ENCODE results near the gene SYF2.
"Not testable (repeated sequence)": the region's sequence is repeated elsewhere in the genome, so short reads cannot be mapped to it uniquely, and the experiment has no call there.

The SYF2 gene

DNA sequence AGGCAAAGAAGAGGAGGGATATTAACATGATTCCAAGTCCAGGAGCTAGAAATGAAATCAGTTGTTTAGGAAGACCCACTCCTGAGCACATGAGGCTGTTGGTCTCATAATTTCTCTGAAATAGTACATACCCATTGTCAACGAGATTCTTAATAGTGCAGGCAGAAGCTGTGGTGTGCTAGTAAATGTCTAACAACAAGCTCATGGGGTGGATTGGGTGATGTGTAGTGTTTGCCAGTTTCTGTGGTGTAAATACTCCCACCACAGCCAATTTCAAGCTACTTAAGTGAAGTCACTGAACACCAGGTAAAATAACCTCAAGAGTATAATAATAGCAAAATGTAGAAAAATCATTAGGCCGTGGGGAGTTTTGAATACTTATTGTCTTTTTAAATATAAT is 42.0 kb downstream of the SYF2 start:
- no peak overlapping the region for H3K4me3 ChIP-seq (ENCODE audit: low read length)
- DNase-seq (ENCODE audit: low read depth, low spot score): no peak

DNA sequence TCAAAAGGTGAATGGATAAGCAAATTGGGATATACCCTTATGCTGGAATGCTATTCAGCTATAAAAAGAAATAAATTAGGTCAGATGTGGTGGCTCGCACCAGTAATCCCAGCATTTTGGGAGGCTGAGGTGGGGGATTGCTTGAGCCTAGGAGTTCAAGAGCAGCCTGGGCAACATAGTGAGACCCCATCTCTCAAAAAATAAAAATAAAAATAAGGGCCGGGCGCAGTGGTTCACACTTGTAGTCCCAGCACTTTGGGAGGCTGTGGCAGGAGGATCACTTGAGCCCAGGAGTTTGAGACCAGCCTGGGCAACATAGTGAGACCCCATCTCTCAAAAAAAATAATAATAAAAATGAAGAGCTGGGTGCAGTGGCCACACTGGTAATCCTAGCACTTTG is 44.4 kb downstream of the SYF2 start:
- not testable (repeated sequence) for DNase-seq (ENCODE audit: low read depth, low spot score); H3K4me3 ChIP-seq (ENCODE audit: low read length)

DNA sequence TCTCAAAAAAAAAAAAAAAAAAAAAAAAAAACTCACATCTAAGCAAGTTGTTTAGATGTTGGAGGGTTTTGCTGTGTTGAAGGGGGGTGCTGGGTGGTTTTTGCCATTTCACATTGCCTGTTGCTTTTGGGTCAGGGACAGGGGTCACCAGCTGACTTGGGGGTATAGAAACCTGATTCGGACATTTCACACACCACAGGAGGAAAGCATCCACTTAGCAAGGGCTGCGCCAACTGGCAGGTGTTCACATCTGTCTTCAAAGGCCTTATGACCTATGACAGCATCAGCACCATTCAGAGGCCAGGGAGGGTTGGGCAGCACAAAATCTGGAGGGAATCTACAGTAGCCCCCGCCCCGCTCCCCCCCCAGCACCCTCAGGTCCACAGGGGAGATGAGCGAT is 45.2 kb downstream of the SYF2 start:
- DNase-seq (ENCODE audit: low read depth, low spot score): no peak
- H3K4me3 ChIP-seq (ENCODE audit: low read length): no peak overlapping the region

DNA sequence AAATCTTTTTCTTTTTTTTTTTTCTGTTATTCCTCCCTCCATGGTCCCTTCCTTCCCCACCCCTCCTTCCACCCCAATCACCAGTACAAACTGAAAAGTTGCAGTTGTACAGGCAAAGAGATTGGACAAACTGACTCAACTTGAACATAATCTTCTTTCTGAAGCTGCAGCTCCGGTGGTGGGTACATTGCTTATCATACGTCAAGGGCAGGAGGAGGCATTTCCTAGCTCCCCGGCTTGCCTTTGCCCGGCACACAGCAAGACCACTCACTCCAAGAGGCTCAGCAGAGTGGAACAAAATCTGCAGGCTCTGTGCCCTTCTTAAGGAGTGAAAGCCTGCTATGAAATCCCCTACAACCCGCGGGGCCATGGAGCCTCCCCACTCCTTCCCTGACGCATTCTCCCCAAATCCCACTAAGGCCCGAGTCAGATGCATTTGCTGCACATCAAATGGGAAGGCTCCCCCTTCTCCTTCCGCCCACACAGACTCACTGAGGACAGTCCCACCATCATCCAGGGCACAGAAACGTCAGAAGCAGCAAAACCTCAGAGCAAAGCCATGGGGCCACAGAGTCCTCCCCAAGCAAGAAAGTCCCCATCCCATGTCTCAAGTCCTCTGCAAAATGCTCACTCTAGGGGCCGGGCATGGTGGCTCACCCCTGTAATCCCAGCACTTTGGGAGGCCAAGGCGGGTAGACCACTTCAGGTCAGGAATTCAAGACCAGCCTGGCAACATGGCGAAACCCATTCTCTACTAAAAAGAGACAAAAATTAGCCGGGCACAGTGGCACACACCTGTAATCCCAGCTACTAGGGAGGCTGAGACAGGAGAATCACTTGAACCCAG is 45.9 kb downstream of the SYF2 start:
- DNase-seq (ENCODE audit: low read depth, low spot score): no peak
- H3K4me3 ChIP-seq (ENCODE audit: low read length): no peak overlapping the region

DNA sequence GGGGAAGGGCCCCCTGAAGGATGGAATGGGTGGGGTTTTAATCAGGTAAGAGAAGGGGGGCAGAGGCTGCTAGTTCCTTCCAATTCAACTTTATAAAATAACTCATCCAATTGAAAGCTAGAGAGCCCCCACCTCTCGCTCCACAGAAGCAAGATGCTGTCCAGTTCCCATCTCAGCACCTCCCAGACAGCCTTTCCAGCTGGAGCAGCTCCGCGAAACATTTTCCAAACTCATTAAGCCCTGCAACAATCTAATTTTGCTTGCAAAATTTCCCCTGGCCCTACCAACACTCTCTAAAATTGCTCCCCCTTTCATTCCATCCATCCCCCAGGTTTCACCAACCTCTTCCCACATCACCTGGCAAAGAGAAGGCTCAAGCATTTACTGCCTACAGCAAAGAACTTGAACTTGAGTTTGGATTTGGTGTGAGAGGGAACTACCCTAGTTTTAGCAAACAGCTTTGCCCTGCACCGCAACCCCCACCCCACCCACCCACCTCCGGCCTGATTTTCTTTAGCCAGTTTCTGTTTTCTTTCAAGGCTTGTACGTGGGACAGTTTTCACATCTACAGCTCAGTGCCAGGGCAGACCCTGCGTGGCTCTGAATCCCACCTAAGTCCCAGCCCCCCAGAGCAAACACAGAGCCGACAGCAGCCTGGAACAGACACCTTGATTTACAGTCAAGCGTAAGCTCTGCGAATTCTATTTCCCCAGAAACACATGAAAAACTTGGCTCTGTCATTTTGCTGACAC is 46.7 kb downstream of the SYF2 start:
- no peak for DNase-seq (ENCODE audit: low read depth, low spot score)

DNA sequence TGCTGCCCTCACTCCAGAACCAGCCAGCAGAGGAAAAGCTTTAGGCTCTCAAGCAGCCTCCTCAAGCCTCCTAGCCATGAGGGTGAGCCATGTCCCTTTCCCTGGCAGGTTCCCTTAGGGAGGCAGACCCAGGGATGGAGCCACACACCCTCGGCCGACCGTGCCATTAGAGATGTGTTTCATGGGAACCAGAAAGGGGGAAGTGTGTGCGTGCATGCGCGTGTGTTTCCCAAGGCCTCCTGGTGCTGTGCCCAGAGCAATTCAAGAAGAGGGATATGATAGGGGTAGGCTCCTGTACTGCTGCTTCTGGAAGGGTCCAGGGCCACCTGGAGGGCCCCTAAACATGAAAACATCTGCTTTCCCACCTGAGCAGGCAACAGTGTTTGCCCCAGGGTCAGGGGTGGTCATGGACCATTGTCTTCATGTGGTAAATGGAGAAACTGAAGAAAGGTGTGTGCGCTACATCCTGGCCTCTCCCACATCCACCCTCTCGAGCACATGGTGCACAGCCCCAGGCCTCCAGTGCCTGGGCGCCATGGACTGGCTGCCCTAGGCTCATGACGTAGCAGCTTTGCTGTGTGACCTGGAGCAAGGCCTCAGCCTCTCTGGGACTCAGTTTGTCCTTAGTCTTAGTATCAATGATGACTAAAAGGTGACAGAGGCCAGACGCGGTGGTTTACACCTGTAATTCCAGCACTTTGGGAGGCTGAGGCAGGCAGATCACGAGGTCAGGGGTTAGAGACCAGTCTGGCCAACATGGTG is 48.1 kb downstream of the SYF2 start:
- DNase-seq (ENCODE audit: low read depth, low spot score): no peak
- H3K4me3 ChIP-seq (ENCODE audit: low read length): no peak overlapping the region

More for the DNA sequence above, 46.7 kb downstream of the SYF2 start:
- no peak overlapping the region for H3K4me3 ChIP-seq (ENCODE audit: low read length)

DNA sequence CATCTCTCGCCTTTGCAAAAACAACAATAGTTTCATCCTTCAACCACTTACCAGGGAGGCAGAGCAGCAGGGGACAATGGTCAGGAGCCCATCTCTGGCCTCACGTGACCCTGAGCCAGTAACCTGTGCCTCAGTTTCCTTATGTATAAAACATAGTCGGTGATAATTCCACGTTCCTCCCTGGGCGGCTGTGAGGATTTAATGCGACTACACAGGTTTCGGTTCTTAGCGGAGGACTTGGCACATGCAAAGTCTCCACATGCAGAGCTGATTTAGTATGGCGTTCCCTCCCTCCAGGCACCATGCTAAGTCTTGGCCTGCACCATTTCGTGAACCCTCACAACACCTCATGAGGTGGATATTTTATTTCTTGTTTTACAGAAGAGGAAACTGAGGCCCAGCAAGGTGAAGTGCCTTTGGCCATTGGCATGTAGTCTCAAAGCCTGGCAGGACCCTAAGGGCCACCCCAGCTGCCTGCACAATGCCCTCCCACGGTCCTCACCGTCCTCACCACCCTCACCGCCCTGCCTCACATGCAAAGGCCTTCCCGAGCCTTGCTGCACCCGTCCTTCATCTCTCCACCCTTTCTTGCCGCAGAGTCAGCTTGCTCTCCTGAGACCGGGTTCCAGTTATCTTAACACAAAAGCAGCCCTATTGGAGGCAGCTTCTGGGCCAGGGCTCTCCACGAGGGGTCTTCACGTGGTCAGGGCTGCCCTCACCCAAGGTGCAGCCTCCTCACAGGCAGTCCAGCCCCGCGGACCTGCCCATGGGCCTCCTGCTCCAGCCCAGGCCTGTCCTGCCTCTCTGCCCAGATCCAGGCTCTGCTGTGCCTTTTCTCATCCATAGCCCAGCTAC is 48.9 kb downstream of the SYF2 start:
- no peak for DNase-seq (ENCODE audit: low read depth, low spot score)
- H3K4me3 ChIP-seq (ENCODE audit: low read length): no peak overlapping the region

DNA sequence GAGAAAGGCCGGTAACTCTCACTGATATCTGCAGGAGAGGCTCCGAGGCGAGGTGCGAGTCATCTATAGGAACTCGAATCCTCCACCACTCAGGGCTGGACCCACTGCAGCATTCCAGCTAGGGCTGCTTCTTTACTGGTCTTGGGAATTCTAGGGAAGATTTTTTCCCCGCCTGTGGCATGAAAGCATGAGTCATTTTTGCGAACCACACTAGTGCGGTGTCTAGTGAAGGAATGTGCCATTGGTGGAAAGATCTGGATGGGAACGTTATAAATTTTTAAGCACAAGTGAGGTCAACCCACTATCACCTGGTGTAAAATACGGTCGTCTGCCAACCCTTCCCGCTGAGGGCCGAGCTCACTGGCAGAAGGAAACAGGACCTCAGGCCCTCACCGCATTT is 49.7 kb downstream of the SYF2 start:
- DNase-seq (ENCODE audit: low read depth, low spot score): no peak
- no peak overlapping the region for H3K4me3 ChIP-seq (ENCODE audit: low read length)

DNA sequence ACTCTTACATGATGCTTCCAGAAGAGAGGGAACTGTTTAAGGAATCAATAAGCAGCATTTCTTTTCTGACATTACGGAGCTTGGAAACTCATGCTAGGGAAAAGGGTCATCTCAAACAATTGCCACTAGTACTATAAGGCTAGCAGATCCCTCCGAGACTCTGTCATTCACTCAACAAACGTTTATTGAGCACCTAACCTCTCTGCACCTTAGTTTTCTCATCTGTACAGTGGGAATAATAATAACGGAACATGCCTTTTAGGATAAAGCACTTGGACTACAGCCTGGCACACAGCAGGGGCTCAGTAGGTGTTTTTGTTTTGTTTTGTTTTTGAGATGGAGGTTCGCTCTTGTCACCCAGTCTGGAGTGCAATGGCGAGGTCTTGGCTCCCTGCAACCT is 51.3 kb downstream of the SYF2 start:
- no peak overlapping the region for H3K4me3 ChIP-seq (ENCODE audit: low read length)
- DNase-seq (ENCODE audit: low read depth, low spot score): no peak

DNA sequence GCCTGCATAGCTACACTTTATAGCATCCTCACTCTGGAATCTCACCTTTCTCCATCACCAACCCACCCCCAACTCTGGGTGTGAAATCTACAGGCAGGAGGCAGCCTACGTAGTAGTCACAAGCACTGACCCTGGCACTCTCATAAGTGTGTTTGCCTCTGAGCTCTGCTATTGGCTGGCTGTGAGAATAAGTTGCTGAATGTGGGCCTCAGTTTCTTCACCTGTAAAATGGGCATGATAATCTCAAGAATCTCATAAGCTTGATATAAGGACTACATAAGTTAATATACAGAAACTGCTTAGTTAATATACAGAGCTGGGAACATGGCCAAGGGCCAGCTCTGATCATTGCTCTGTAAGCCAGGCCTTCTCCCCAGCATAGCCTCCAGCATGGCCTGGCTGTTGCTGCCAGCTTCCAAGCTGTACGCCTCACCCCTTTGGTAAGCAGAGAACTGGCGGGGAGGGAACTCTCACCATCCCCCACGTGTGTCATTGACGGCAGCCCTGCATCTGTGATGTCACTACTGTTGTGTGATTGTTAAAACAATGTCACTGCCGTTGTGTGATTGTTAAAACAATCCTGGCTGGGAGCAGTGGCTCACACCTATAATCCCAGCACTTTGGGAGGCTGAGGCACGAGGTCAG is 53.3 kb downstream of the SYF2 start:
- no peak for DNase-seq (ENCODE audit: low read depth, low spot score)

DNA sequence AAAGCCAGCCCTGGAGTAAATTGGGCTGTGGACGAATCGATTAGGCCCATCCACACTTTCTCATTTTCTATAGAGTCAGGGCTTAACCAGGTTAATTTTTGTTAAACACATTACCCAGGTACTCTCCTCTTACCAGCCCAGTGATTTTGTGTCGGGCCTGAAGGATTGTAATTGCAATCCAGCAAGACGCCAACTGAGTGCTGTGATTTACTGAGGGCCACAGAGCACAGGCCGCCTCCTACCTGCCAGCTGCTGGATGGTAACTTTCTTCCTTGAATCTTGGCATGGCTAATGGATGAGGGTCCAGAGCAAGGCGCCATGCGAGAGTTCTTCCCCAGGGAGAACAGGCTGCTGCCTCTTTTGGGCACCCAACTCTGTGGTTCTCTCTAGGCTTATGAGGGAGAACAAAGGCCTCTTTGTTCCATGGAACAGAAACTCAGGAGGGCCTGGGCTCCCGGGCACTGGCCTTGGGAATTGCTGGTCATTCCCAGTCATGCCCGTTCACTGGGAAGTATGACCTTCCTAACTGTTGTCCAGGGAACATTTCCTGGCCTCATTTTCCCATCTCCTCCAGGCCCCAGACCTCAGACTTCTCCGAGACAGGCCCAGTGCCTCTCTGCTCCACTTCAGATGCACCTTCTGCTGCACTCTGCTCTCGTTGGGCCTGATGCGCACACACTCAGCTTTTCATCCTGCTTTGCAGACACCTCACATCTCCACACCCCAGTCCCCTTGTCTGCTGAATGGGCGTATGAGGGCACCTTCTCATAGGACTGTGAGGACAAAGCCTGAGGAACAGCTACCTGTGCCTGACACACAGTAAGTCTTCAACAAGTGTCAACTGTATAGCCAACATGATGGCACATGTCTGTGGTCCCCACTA is 57.3 kb downstream of the SYF2 start:
- H3K4me3 ChIP-seq (ENCODE audit: low read length): no peak overlapping the region
- DNase-seq (ENCODE audit: low read depth, low spot score): no peak

More for the DNA sequence above, 53.3 kb downstream of the SYF2 start:
- H3K4me3 ChIP-seq (ENCODE audit: low read length): no peak overlapping the region

DNA sequence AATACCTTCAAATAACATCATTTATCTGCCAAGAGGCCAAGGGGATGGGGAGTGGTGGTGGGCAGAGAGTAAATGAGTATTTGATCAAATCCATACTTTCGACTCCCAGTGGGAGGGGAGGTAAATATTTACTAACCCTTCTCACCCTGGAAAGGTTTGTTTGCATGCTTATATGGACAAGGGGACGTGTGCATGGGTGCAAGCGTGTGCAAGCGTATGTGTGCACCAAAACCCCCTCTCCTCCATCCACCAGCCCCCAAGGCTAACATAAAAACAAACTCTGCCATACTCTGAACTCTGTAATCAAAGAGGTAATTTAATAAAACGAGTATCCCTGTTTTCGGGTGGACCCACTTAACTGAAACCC is 58.0 kb downstream of the SYF2 start:
- no peak overlapping the region for H3K4me3 ChIP-seq (ENCODE audit: low read length)
- DNase-seq (ENCODE audit: low read depth, low spot score): no peak

DNA sequence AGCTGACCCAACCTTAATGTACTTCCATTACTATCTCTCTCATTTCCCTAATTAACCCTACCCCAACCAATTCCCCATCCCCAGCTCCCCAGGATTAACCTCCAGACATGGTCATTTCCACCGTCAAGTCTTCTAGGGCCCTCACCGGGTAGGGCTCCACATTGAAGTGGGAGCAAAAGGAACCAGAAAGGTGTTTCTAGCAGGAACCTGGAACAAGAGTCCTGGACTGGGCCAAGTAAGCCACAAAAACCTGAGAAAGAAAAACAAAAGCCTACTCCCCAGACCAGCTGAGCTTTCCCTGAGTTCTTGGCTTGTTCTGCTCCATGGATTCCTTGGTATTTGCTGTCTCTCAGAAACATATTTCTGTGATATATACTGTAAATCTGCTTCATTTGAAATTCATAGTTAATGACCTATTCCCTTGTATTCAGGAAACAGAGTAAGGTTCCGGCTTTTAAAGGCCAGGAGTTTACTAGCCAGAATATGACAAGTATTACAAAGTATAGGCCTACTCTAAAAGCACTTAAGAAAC is 58.4 kb downstream of the SYF2 start:
- DNase-seq (ENCODE audit: low read depth, low spot score): no peak
- no peak overlapping the region for H3K4me3 ChIP-seq (ENCODE audit: low read length)

All from Jurkat, Clone E6-1 (cell line).